ENCODE measurements around the gene NUDT3. TPM values are rescaled to one million over a fixed set of nuclear protein-coding genes. Genes with fewer than 3 reads are reported as not detected.

Gene NUDT3
- total and polyA plus RNA-seq, 9 of the 15 experiments (the other 6 are each of a cell fraction or from before 2014, with no cell fraction given): 5.4 to 81.2 (median 56.4) TPM

GRCh38 chr6:34248727-34249468 lies 143.6 kb downstream of the NUDT3 start, which contains the start of gene SMIM29 (continued):
- TF ChIP-seq VEZF1 (CRISPR knock-in tag; IDR thresholded peaks at IDR 0.05) (peak; percentile 92), TAF1 (IDR thresholded peaks at IDR 0.05; ENCODE audit: control insufficient read depth, extremely low read depth, insufficient read depth, low read length, severe bottlenecking) (peak; percentile 37), RBBP5 (IDR thresholded peaks at IDR 0.05; ENCODE audit: borderline replicate concordance, insufficient read depth, low read length, poor library complexity, severe bottlenecking) (peak; percentile 60), MIER1 (IDR thresholded peaks at IDR 0.05; ENCODE audit: low read depth) (0 out of 2 replicates have a peak, but pooled peaks have one; percentile 36), LCOR (CRISPR knock-in tag; IDR thresholded peaks at IDR 0.05) (peak; percentile 64; the same call in 1 of the 2 replicates), HLTF (IDR thresholded peaks at IDR 0.05) (peak; percentile 93), RHOXF2B (CRISPR knock-in tag; conservative IDR thresholded peaks at IDR 0.05) (no peak), TOE1 (IDR thresholded peaks at IDR 0.05; ENCODE audit: borderline replicate concordance) (peak; percentile 88), TOE1 (CRISPR knock-in tag; IDR thresholded peaks at IDR 0.05; ENCODE audit: borderline replicate concordance, low read depth) (no peak; the same call in 1 of the 2 replicates), ZBTB26 (CRISPR knock-in tag; IDR thresholded peaks at IDR 0.05) (0 out of 2 replicates have a peak, but pooled peaks have one; percentile 22), RUNX1 (IDR thresholded peaks at IDR 0.05; ENCODE audit: low read depth) (peak; percentile 44; the same call in 1 of the 2 replicates), ZNF280A (IDR thresholded peaks at IDR 0.05; ENCODE audit: low read depth, partially characterized antibody) (no peak), ERF (CRISPR knock-in tag; IDR thresholded peaks at IDR 0.05) (0 out of 2 replicates have a peak, but pooled peaks have one; percentile 20), SUPT5H (IDR thresholded peaks at IDR 0.05) (peak; percentile 88), PCBP1 (IDR thresholded peaks at IDR 0.05; ENCODE audit: low read depth, low read length, poor library complexity, severe bottlenecking) (peak; percentile 78), NBN (IDR thresholded peaks at IDR 0.05; ENCODE audit: low read depth) (peak; percentile 23; the same call in 1 of the 2 replicates), RAD21 (CRISPR knock-in tag; conservative IDR thresholded peaks at IDR 0.05 in 1 of 2, IDR thresholded peaks at IDR 0.05 in 1 of 2) (peak; percentile 97 to 99), HNRNPL (IDR thresholded peaks at IDR 0.05; ENCODE audit: low read depth, low read length) (peak; percentile 54; the same call in 1 of the 2 replicates), SIX5 (IDR thresholded peaks at IDR 0.05; ENCODE audit: borderline replicate concordance in 1 of 2, insufficient read depth in 1 of 2, low read depth in 1 of 2, low read length in 2 of 2) (no peak)
- TF ChIP-seq, protein P1, sequence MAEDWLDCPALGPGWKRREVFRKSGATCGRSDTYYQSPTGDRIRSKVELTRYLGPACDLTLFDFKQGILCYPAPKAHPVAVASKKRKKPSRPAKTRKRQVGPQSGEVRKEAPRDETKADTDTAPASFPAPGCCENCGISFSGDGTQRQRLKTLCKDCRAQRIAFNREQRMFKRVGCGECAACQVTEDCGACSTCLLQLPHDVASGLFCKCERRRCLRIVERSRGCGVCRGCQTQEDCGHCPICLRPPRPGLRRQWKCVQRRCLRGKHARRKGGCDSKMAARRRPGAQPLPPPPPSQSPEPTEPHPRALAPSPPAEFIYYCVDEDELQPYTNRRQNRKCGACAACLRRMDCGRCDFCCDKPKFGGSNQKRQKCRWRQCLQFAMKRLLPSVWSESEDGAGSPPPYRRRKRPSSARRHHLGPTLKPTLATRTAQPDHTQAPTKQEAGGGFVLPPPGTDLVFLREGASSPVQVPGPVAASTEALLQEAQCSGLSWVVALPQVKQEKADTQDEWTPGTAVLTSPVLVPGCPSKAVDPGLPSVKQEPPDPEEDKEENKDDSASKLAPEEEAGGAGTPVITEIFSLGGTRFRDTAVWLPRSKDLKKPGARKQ (CRISPR knock-in tag; IDR thresholded peaks at IDR 0.05): no peak
